Trophoblast cell (in vitro differentiated cells and primary cell): ENCODE data around the gene CINP.
"Not testable (repeated sequence)": the region's sequence is repeated elsewhere in the genome, so short reads cannot be mapped to it uniquely, and the experiment has no call there.

Experiments used
- DNase-seq, 2 donors: peaks; one replicate each; pipeline ENCODE4 v3.0.0-alpha.2; 2016
- H2AFZ ChIP-seq: 2 replicates; pipeline ENCODE4 v1.6.1; 2013; ENCODE audit warnings: low read length, moderate library complexity, mild to moderate bottlenecking; ENCODE audit not compliant: insufficient read depth, poor library complexity
- H2AK5ac ChIP-seq: 2 replicates; pipeline ENCODE4 v1.6.1; 2013; ENCODE audit warnings: mild to moderate bottlenecking, low read length
- H2BK120ac ChIP-seq: 2 replicates; pipeline ENCODE4 v1.6.1; 2013; ENCODE audit warnings: low read length, mild to moderate bottlenecking, moderate library complexity; ENCODE audit not compliant: insufficient read depth, poor library complexity
- H2BK12ac ChIP-seq: 2 replicates; pipeline ENCODE4 v1.6.1; 2013; ENCODE audit warnings: mild to moderate bottlenecking, low read length, moderate library complexity
- H2BK5ac ChIP-seq: 2 replicates; pipeline ENCODE4 v1.6.1; 2013; ENCODE audit warnings: low read length, low read depth, moderate library complexity, mild to moderate bottlenecking; ENCODE audit not compliant: poor library complexity
- H3K14ac ChIP-seq: 2 replicates; pipeline ENCODE4 v1.6.1; 2013; ENCODE audit warnings: mild to moderate bottlenecking, low read length
- H3K18ac ChIP-seq: 2 replicates; pipeline ENCODE4 v1.6.1; 2013; ENCODE audit warnings: mild to moderate bottlenecking, low read length
- H3K23ac ChIP-seq: 2 replicates; pipeline ENCODE4 v1.6.1; 2013; ENCODE audit warnings: low read length
- H3K27ac ChIP-seq: 2 replicates; pipeline ENCODE4 v1.5.1; 2013; ENCODE audit warnings: low read depth, mild to moderate bottlenecking, inconsistent platforms, low read length, moderate library complexity
- H3K27me3 ChIP-seq: 2 replicates; pipeline ENCODE4 v1.6.1; 2013; ENCODE audit warnings: inconsistent platforms, mild to moderate bottlenecking, low read length, moderate library complexity; ENCODE audit not compliant: insufficient read depth
- H3K36me3 ChIP-seq, 2 experiments: 1 replicate in 1 of 2; 2 replicates in 1 of 2; pipeline ENCODE4 v1.6.1; 2013; ENCODE audit warnings: low read length in 2 of 2, mild to moderate bottlenecking in 2 of 2, moderate library complexity in 1 of 2; ENCODE audit not compliant: insufficient read depth in 2 of 2, control insufficient read depth in 1 of 2
- H3K4ac ChIP-seq: 2 replicates; pipeline ENCODE4 v1.6.1; 2013; ENCODE audit warnings: low read depth, mild to moderate bottlenecking, low read length, moderate library complexity
- H3K4me1 ChIP-seq, 2 experiments: 1 replicate in 1 of 2; 2 replicates in 1 of 2; pipeline ENCODE4 v1.6.1; 2013; ENCODE audit warnings: low read length in 2 of 2, mild to moderate bottlenecking in 2 of 2, moderate library complexity in 1 of 2; ENCODE audit not compliant: insufficient read depth in 2 of 2, control insufficient read depth in 1 of 2
- H3K4me2 ChIP-seq: 2 replicates; pipeline ENCODE4 v1.6.1; 2013; ENCODE audit warnings: inconsistent platforms, mild to moderate bottlenecking, low read length, moderate library complexity
- H3K4me3 ChIP-seq: 2 replicates; pipeline ENCODE4 v1.5.1; 2013; ENCODE audit warnings: mild to moderate bottlenecking, low read depth, low read length, inconsistent platforms
- H3K79me1 ChIP-seq: one replicate; pipeline ENCODE4 v1.6.1; 2013; ENCODE audit warnings: low read length
- H3K79me2 ChIP-seq: 2 replicates; pipeline ENCODE4 v1.6.1; 2013; ENCODE audit warnings: low read length, mild to moderate bottlenecking; ENCODE audit not compliant: control insufficient read depth, insufficient read depth, poor library complexity
- H3K9ac ChIP-seq: 2 replicates; pipeline ENCODE4 v1.6.1; 2013; ENCODE audit warnings: mild to moderate bottlenecking, low read length
- H3K9me3 ChIP-seq: 2 replicates; pipeline ENCODE4 v1.6.1; 2013; ENCODE audit warnings: low read depth, mild to moderate bottlenecking, control low read depth, inconsistent platforms, low read length; ENCODE audit not compliant: insufficient read depth
- H4K12ac ChIP-seq: 2 replicates; pipeline ENCODE4 v1.6.1; 2013; ENCODE audit warnings: low read depth, mild to moderate bottlenecking, low read length, moderate library complexity
- H4K8ac ChIP-seq: 2 replicates; pipeline ENCODE4 v1.6.1; 2013; ENCODE audit warnings: low read depth, mild to moderate bottlenecking, low read length, moderate library complexity
- H4K91ac ChIP-seq: one replicate; pipeline ENCODE4 v1.6.1; 2013; ENCODE audit warnings: low read depth, mild to moderate bottlenecking, low read length, moderate library complexity
- WGBS: extraction: QIAGEN DNeasy Blood & Tissue Kit; methylation state at CpG from one replicate; pipeline ENCODE4 v1.1.7; 2013; ENCODE audit warnings: missing lambda C conversion rate; ENCODE audit not compliant: insufficient read length, insufficient coverage; ENCODE audit errors: extremely low coverage; 5-methylcytosine and 5-hydroxymethylcytosine counted together

The CINP gene

DNA sequence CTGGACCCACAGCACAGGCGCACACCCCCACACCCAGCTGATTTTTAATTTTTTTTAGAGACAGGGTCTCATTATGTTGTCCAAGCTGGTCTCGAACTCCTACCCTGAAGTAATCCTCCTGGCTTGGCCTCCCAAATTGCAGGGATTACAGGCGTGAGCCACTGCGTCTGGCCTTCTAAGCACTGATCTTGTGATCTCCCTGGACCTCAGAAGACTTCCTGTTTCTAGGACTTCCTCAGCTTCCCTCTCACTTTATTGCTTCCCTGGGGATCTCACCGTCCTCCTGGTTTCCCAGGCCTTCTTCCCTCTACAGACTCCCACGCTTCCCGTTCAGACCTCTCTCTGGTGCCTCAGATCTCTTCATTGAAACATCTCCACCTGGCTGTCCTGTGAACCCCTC is 29.3 kb downstream of the CINP start:
- no peak overlapping the region for H3K27ac ChIP-seq
- H3K4me2 ChIP-seq: no peak overlapping the region
- no peaks in the 10 kb centered on the region for H3K4me1 ChIP-seq
- H3K79me1 ChIP-seq: no peaks in the 10 kb centered on the region
- H4K12ac ChIP-seq: no peak overlapping the region
- no peak overlapping the region for H3K4me3 ChIP-seq
- H3K79me2 ChIP-seq: no peaks in the 10 kb centered on the region
- H3K27me3 ChIP-seq: no peaks in the 10 kb centered on the region
- H2BK5ac ChIP-seq: no peak overlapping the region
- no peak overlapping the region for H4K91ac ChIP-seq
- H2AFZ ChIP-seq: no peak overlapping the region
- H4K8ac ChIP-seq: peak overlapping the region; percentile 16
- H2BK120ac ChIP-seq: no peak overlapping the region
- no peaks in the 10 kb centered on the region for H3K9me3 ChIP-seq
- no peak overlapping the region for H3K9ac ChIP-seq
- H3K14ac ChIP-seq: no peak overlapping the region
- no peak overlapping the region for H3K23ac ChIP-seq
- H2AK5ac ChIP-seq: no peak overlapping the region
- H3K36me3 ChIP-seq: peaks cover 25 to 33% of the 10 kb centered on the region in 2 experiments
- H2BK12ac ChIP-seq: no peak overlapping the region
- no peak overlapping the region for H3K18ac ChIP-seq
- no CpG with 5 or more reads among the region's 7 CpGs for WGBS
- H3K4ac ChIP-seq: no peak overlapping the region
- DNase-seq: no peak

DNA sequence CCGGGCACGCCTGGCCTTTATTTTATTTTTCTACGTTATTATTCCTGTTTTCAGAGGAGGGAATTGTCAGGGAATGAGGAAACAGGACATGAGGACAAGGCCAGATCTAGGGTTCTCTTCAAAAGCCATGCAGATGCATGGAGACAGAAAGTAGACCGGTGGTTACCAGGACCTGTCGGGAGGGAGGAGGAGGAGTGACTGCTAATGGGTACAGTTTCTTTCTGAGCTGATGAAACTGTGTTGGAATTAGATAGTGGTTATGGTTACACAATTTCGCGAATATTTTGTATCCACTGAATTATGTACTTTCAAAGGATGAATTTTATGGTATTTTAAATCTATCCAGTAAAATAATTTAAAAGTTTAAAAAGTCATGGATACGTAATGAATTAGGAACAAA is 31.9 kb downstream of the CINP start:
- no peak for DNase-seq
- no peak overlapping the region for H4K8ac ChIP-seq
- no peaks in the 10 kb centered on the region for H3K9me3 ChIP-seq
- no peak overlapping the region for H4K12ac ChIP-seq
- no peak overlapping the region for H3K23ac ChIP-seq
- no peak overlapping the region for H2AFZ ChIP-seq
- whole genome bisulfite sequencing: no CpG with 5 or more reads among the region's 8 CpGs
- no peak overlapping the region for H3K14ac ChIP-seq
- no peak overlapping the region for H2BK5ac ChIP-seq
- H2AK5ac ChIP-seq: no peak overlapping the region
- peaks cover 4% of the 10 kb centered on the region for H3K79me1 ChIP-seq
- no peak overlapping the region for H4K91ac ChIP-seq
- no peak overlapping the region for H3K4ac ChIP-seq
- H3K4me2 ChIP-seq: no peak overlapping the region
- no peak overlapping the region for H3K4me3 ChIP-seq
- H2BK120ac ChIP-seq: no peak overlapping the region
- H3K36me3 ChIP-seq: peaks cover 18 to 23% of the 10 kb centered on the region in 2 experiments
- H3K27ac ChIP-seq: no peak overlapping the region
- no peak overlapping the region for H2BK12ac ChIP-seq
- no peaks in the 10 kb centered on the region for H3K79me2 ChIP-seq
- H3K4me1 ChIP-seq: peaks cover 7 to 9% of the 10 kb centered on the region in 2 experiments
- no peak overlapping the region for H3K9ac ChIP-seq
- H3K18ac ChIP-seq: no peak overlapping the region
- H3K27me3 ChIP-seq: no peaks in the 10 kb centered on the region

DNA sequence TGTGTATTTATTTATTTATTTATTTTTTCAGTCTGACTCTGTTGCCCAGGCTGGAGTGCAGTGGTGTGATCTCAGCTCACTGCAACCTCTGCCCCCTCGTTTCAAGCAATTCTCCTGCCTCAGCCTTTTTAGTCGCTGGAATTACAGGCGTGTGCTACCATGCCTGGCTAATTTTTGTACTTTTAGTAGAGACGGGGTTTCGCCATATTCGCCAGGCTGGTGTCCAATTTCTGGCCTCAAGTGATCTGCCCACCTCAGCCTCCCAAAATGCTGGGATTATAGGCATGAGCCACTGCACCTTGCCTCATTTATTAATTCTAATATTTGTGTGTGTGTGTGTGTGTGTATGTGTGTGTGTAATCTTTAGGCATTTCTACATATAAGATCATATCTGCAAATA is 33.3 kb downstream of the CINP start:
- H3K79me1 ChIP-seq, H4K8ac ChIP-seq, H4K12ac ChIP-seq, H3K4ac ChIP-seq, H4K91ac ChIP-seq, DNase-seq, H3K9ac ChIP-seq, H2BK5ac ChIP-seq, H2BK12ac ChIP-seq, H3K9me3 ChIP-seq, H2AFZ ChIP-seq, H3K14ac ChIP-seq, H3K18ac ChIP-seq, H3K27me3 ChIP-seq, H2AK5ac ChIP-seq, H2BK120ac ChIP-seq, H3K23ac ChIP-seq, H3K4me3 ChIP-seq, H3K27ac ChIP-seq, H3K79me2 ChIP-seq, H3K4me2 ChIP-seq: not testable (repeated sequence)
- WGBS: no CpG with 5 or more reads among the region's 6 CpGs
- Histone ChIP-seq H3K4me1 (peaks cover 9 to 10% of the 10 kb centered on the region in 2 experiments), H3K36me3 (peaks cover 14 to 18% of the 10 kb centered on the region in 2 experiments)

DNA sequence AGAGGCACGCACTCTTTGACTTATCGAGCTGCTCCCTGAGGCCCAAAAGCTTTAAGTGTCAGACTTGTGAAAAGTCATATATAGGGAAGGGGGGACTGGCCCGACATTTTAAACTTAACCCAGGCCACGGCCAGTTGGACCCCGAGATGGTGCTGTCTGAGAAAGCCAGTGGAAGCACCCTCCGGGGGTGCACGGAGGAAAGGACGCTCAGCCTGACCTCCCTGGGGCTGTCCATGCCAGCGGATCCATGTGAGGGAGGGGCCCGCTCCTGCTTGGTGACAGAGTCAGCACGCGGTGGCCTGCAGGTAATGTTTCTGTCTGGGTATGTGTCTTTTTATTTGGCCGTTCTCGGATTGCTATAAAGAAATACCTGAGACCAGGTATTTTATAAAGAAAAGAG is 36.1 kb downstream of the CINP start:
- Histone ChIP-seq H4K12ac (no peak overlapping the region), H3K4ac (peak overlapping the region; percentile 24), H2BK12ac (peak overlapping the region; percentile 69), H3K79me1 (peaks cover 4% of the 10 kb centered on the region), H3K9ac (no peak overlapping the region), H3K4me1 (peaks cover 9 to 10% of the 10 kb centered on the region in 2 experiments), H3K9me3 (no peaks in the 10 kb centered on the region), H3K27me3 (no peaks in the 10 kb centered on the region), H3K36me3 (peaks cover 2 to 7% of the 10 kb centered on the region in 2 experiments), H2AFZ (no peak overlapping the region), H3K14ac (peak overlapping the region; percentile 53), H3K27ac (peak overlapping the region; percentile 63), H3K18ac (peak overlapping the region; percentile 14), H3K23ac (no peak overlapping the region), H2BK120ac (peak overlapping the region; percentile 85), H3K4me3 (no peak overlapping the region), H3K4me2 (no peak overlapping the region), H4K8ac (peak overlapping the region; percentile 61), H3K79me2 (no peaks in the 10 kb centered on the region), H2BK5ac (peak overlapping the region; percentile 64), H4K91ac (peak overlapping the region; percentile 70), H2AK5ac (peak overlapping the region; percentile 64)
- WGBS: no CpG with 5 or more reads among the region's 14 CpGs
- DNase-seq: no peak
